Urinary bladder (tissue), 4 donors: ENCODE results near the gene EXOSC5. TPM values are rescaled to one million over a fixed set of nuclear protein-coding genes. Genes with fewer than 3 reads are reported as not detected.
"Not testable (repeated sequence)": the region's sequence is repeated elsewhere in the genome, so short reads cannot be mapped to it uniquely, and the experiment has no call there.

Source experiments
- DNase-seq: peaks from one replicate; pipeline ENCODE4 v3.0.0-alpha.2; 2015; ENCODE audit errors: extremely low spot score
- H3K27ac ChIP-seq: one replicate; pipeline ENCODE4 v1.5.1; 2013; ENCODE audit warnings: low read depth, mild to moderate bottlenecking, moderate library complexity
- H3K36me3 ChIP-seq: one replicate; pipeline ENCODE4 v1.6.1; 2013; ENCODE audit warnings: mild to moderate bottlenecking, moderate library complexity; ENCODE audit not compliant: insufficient read depth
- H3K4me1 ChIP-seq: one replicate; pipeline ENCODE4 v1.6.1; 2013; ENCODE audit warnings: mild to moderate bottlenecking, moderate library complexity; ENCODE audit not compliant: insufficient read depth
- H3K4me3 ChIP-seq: one replicate; pipeline ENCODE4 v1.5.1; 2013; ENCODE audit warnings: low read depth, low read length
- WGBS: extraction: QIAGEN DNeasy Blood & Tissue Kit; methylation state at CpG from one replicate; pipeline ENCODE4 v1.1.7; 2013; 5-methylcytosine and 5-hydroxymethylcytosine counted together
- polyA plus RNA-seq: library from polyadenylated mRNA; stranded (reverse); fragments of 200-250 nt; gene quantifications from one replicate; pipeline ENCODE4 v1.2.3, GENCODE V29; 2013
- total RNA-seq: library from RNA; depleted of rRNA; stranded (reverse); fragments of >200 nt; gene quantifications from one replicate; pipeline ENCODE4 v1.2.3, GENCODE V29; 2014
- donor health status: healthy with polysubstance abuse.
- donor health status: healthy.

The EXOSC5 gene
- total and polyA plus RNA-seq, 2 donors: 11.2 to 31.0 TPM

GRCh38 chr19:41421973-41422372 lies 24.8 kb upstream of the EXOSC5 start:
- DNase-seq: no peak
- 93% methylated on average over 20 of the region's 20 CpGs for WGBS
- H3K4me3 ChIP-seq: no peak overlapping the region
- H3K36me3 ChIP-seq: peaks cover 2% of the 10 kb centered on the region
- H3K4me1 ChIP-seq: no peaks in the 10 kb centered on the region
- no peak overlapping the region for H3K27ac ChIP-seq

- Histone ChIP-seq H3K36me3 (peaks cover 2% of the 10 kb centered on the region), H3K4me1 (no peaks in the 10 kb centered on the region), H3K27ac (no peak overlapping the region), H3K4me3 (no peak overlapping the region)
- 92% methylated on average over 6 of the region's 6 CpGs for WGBS
- DNase-seq: no peak
Measured at GRCh38 chr19:41421314-41421713, 24.2 kb upstream of the EXOSC5 start.

GRCh38 chr19:41420101-41420880 lies 23.1 kb upstream of the EXOSC5 start:
- Histone ChIP-seq H3K36me3 (peaks cover 2% of the 10 kb centered on the region), H3K4me3 (no peak overlapping the region), H3K4me1 (no peaks in the 10 kb centered on the region), H3K27ac (no peak overlapping the region)
- WGBS: 80% methylated on average over 8 of the region's 8 CpGs
- DNase-seq: no peak

- Histone ChIP-seq H3K27ac (no peak overlapping the region), H3K4me1 (no peaks in the 10 kb centered on the region), H3K4me3 (no peak overlapping the region), H3K36me3 (no peaks in the 10 kb centered on the region)
- no peak for DNase-seq
- 95% methylated on average over 12 of the region's 12 CpGs for WGBS
Measured at GRCh38 chr19:41416194-41416674, 19.1 kb upstream of the EXOSC5 start.

- no peak for DNase-seq
- WGBS: 93% methylated on average over 9 of the region's 9 CpGs
- no peaks in the 10 kb centered on the region for H3K4me1 ChIP-seq
- no peaks in the 10 kb centered on the region for H3K36me3 ChIP-seq
- no peak overlapping the region for H3K4me3 ChIP-seq
- no peak overlapping the region for H3K27ac ChIP-seq
Measured at GRCh38 chr19:41415154-41415571, 18.0 kb upstream of the EXOSC5 start.

GRCh38 chr19:41414461-41414860 lies 17.3 kb upstream of the EXOSC5 start:
- WGBS: 87% methylated on average over 9 of the region's 9 CpGs
- Histone ChIP-seq H3K27ac (no peak overlapping the region), H3K36me3 (no peaks in the 10 kb centered on the region), H3K4me1 (no peaks in the 10 kb centered on the region), H3K4me3 (no peak overlapping the region)
- DNase-seq: no peak

- whole genome bisulfite sequencing: 93% methylated on average over 10 of the region's 10 CpGs
- Histone ChIP-seq H3K36me3 (no peaks in the 10 kb centered on the region), H3K4me3 (no peak overlapping the region), H3K27ac (no peak overlapping the region), H3K4me1 (no peaks in the 10 kb centered on the region)
- DNase-seq: no peak
Measured at GRCh38 chr19:41413947-41414346, 16.8 kb upstream of the EXOSC5 start.

GRCh38 chr19:41412953-41413352 lies 15.8 kb upstream of the EXOSC5 start:
- WGBS: 97% methylated on average over 5 of the region's 5 CpGs
- H3K36me3 ChIP-seq: no peaks in the 10 kb centered on the region

GRCh38 chr19:41411968-41412265 lies 14.8 kb upstream of the EXOSC5 start:
- H3K27ac ChIP-seq: no peak overlapping the region
- no peaks in the 10 kb centered on the region for H3K36me3 ChIP-seq
- 75% methylated on average over 11 of the region's 11 CpGs for WGBS
- H3K4me1 ChIP-seq: no peaks in the 10 kb centered on the region
- no peak overlapping the region for H3K4me3 ChIP-seq
- DNase-seq: no peak

More at GRCh38 chr19:41412953-41413352, 15.8 kb upstream of the EXOSC5 start:
- Histone ChIP-seq H3K4me1 (no peaks in the 10 kb centered on the region), H3K4me3 (no peak overlapping the region), H3K27ac (no peak overlapping the region)
- DNase-seq: no peak

- no peak overlapping the region for H3K27ac ChIP-seq
- no peak for DNase-seq
- H3K36me3 ChIP-seq: no peaks in the 10 kb centered on the region
- 73% methylated on average over 9 of the region's 9 CpGs for WGBS
- no peak overlapping the region for H3K4me3 ChIP-seq
- no peaks in the 10 kb centered on the region for H3K4me1 ChIP-seq
Measured at GRCh38 chr19:41411100-41411967, 14.2 kb upstream of the EXOSC5 start.

GRCh38 chr19:41410336-41411054 lies 13.3 kb upstream of the EXOSC5 start:
- DNase-seq: no peak
- H3K4me1 ChIP-seq: no peaks in the 10 kb centered on the region
- 79% methylated on average over 23 of the region's 23 CpGs for WGBS
- H3K4me3 ChIP-seq: no peak overlapping the region
- H3K36me3 ChIP-seq: no peaks in the 10 kb centered on the region
- no peak overlapping the region for H3K27ac ChIP-seq

- DNase-seq: no peak
- Histone ChIP-seq H3K4me1 (no peaks in the 10 kb centered on the region), H3K27ac (no peak overlapping the region), H3K36me3 (no peaks in the 10 kb centered on the region), H3K4me3 (no peak overlapping the region)
- 68% methylated on average over 4 of the region's 4 CpGs for WGBS
Measured at GRCh38 chr19:41409288-41409687, 12.1 kb upstream of the EXOSC5 start.

GRCh38 chr19:41408846-41409245 lies 11.7 kb upstream of the EXOSC5 start:
- 96% methylated on average over 5 of the region's 5 CpGs for whole genome bisulfite sequencing
- not testable (repeated sequence) for H3K27ac ChIP-seq, H3K36me3 ChIP-seq, H3K4me1 ChIP-seq, H3K4me3 ChIP-seq, DNase-seq
